PC-3 (cell line): ENCODE measurements around the gene RPL9. TPM values are rescaled to one million over a fixed set of nuclear protein-coding genes. Genes with fewer than 3 reads are reported as not detected.

ENCODE experiments used
- ATAC-seq: fragments of 200-7000 bp; cut with Tn5 transposase; 2 replicates; pipeline ENCODE4 v1.9.1; 2020; ENCODE audit warnings: mild to moderate bottlenecking, moderate library complexity
- BruUV-seq: library from RNA; stranded (reverse); fragments of 400-500 nt; replicated peaks from 2 replicates; lab custom pipeline; 2021; lab: Mats Ljungman, UMichigan
- CTCF ChIA-PET: fragments of 300-600 bp; sonication (Branson Sonifier 250); formaldehyde crosslinking; loops from one replicate; lab custom pipeline; 2022; ENCODE audit warnings: antibody characterized with exemption; lab: Charles Lee
- POLR2A ChIA-PET: fragments of 300-600 bp; sonication (Branson Sonifier 250); formaldehyde crosslinking; loops from one replicate; lab custom pipeline; 2022; ENCODE audit warnings: antibody characterized with exemption; ENCODE audit not compliant: unreplicated experiment; lab: Charles Lee
- DNase-seq: peaks from one replicate; pipeline ENCODE4 v3.0.0-alpha.2; 2015
- H2AFZ ChIP-seq: fragments of 300-600 bp; sonication (generic); 2 replicates; pipeline ENCODE4 v1.6.0; 2016; ENCODE audit warnings: antibody characterized with exemption, low read length
- H3F3A ChIP-seq: fragments of 300-600 bp; sonication (generic); one replicate; pipeline ENCODE4 v1.6.0; 2017; ENCODE audit warnings: antibody characterized with exemption, low read length, control low read depth, mild to moderate bottlenecking; ENCODE audit not compliant: unreplicated experiment
- H3K27ac ChIP-seq: fragments of 300-600 bp; sonication (generic); 2 replicates; pipeline ENCODE4 v1.5.1; 2016; ENCODE audit warnings: mild to moderate bottlenecking, low read length
- H3K27me3 ChIP-seq: fragments of 300-600 bp; sonication (generic); 2 replicates; pipeline ENCODE4 v1.6.1; 2016; ENCODE audit warnings: low read length, mixed read lengths
- H3K36me3 ChIP-seq: fragments of 300-600 bp; sonication (generic); 2 replicates; pipeline ENCODE4 v1.6.1; 2016; ENCODE audit warnings: low read depth, mixed run types, low read length, mixed read lengths
- H3K4me1 ChIP-seq: fragments of 300-600 bp; sonication (generic); 2 replicates; pipeline ENCODE4 v1.5.1; 2016; ENCODE audit warnings: low read length; ENCODE audit not compliant: insufficient read depth
- H3K4me2 ChIP-seq: fragments of 300-600 bp; sonication (generic); 2 replicates; pipeline ENCODE4 v1.6.0; 2016; ENCODE audit warnings: low read length
- H3K4me3 ChIP-seq: fragments of 300-600 bp; sonication (generic); 2 replicates; pipeline ENCODE4 v1.5.1; 2016; ENCODE audit warnings: mild to moderate bottlenecking, low read length, mixed read lengths
- H3K79me2 ChIP-seq: fragments of 300-600 bp; sonication (generic); 2 replicates; pipeline ENCODE4 v1.6.1; 2017; ENCODE audit warnings: low read length, mixed read lengths
- H3K9ac ChIP-seq: fragments of 300-600 bp; sonication (generic); 2 replicates; pipeline ENCODE4 v1.6.0; 2016; ENCODE audit warnings: mild to moderate bottlenecking, low read length
- H3K9me2 ChIP-seq: fragments of 300-600 bp; sonication (generic); replicated peaks from 2 replicates; pipeline ENCODE4 v1.6.1; 2016; ENCODE audit warnings: mixed run types, low read length, mixed read lengths
- H3K9me3 ChIP-seq: fragments of 300-600 bp; sonication (generic); 2 replicates; pipeline ENCODE4 v1.6.1; 2016; ENCODE audit warnings: low read length, mixed read lengths
- H4K20me1 ChIP-seq: fragments of 300-600 bp; sonication (generic); 2 replicates; pipeline ENCODE4 v1.6.1; 2016; ENCODE audit warnings: low read length, mixed read lengths
- CTCF ChIP-seq: fragments of 300-600 bp; sonication (generic); conservative IDR thresholded peaks from 2 replicates; pipeline ENCODE4 v1.5.1; 2017; ENCODE audit warnings: antibody characterized with exemption, low read depth, mild to moderate bottlenecking, low read length
- EZH2 ChIP-seq: fragments of 300-600 bp; sonication (generic); IDR thresholded peaks from one replicate; pipeline ENCODE4 v1.6.1; 2017; ENCODE audit warnings: antibody characterized with exemption, mild to moderate bottlenecking, low read length; ENCODE audit not compliant: unreplicated experiment
- EZH2phosphoT487 ChIP-seq: fragments of 300-600 bp; sonication (generic); IDR thresholded peaks from 2 replicates; pipeline ENCODE4 v1.6.1; 2018; ENCODE audit warnings: mild to moderate bottlenecking, antibody characterized with exemption, low read length, borderline replicate concordance
- intact Hi-C: fragments of 100-400 bp; cut with micrococcal nuclease; formaldehyde crosslinking; loops from 2 replicates; pipeline ENCODE4 v1.9.0; 2023
- total RNA-seq: library from RNA; depleted of rRNA; stranded (reverse); fragments of >200 nt; gene quantifications from 2 replicates; pipeline ENCODE4 v1.2.3, GENCODE V29; 2014

The RPL9 gene
- total RNA-seq, 1 experiment from 2014 or later: 1,298 TPM

- H3K36me3 ChIP-seq: peaks cover 13% of the 10 kb centered on the region
- intact Hi-C loops: no loop called here
- peak overlapping the region; percentile 88 for H3K27ac ChIP-seq
- H3K9ac ChIP-seq: peak overlapping the region; percentile 27; the same call in 1 of the 2 replicates
- peak overlapping the region; percentile 33; the same call in 1 of the 2 replicates for H2AFZ ChIP-seq
- no peaks in the 10 kb centered on the region for H3K27me3 ChIP-seq
- H3K9me3 ChIP-seq: no peaks in the 10 kb centered on the region
- no peak overlapping the region for H3K4me3 ChIP-seq
- no peaks in the 10 kb centered on the region for H3K79me2 ChIP-seq
- ChIA-PET POLR2A (interaction anchor here (0.5 to 1.0 kb wide), 2 partner anchors 32 to 474 kb away, joined by 3 to 4 read pairs; no protein-coding TSS in a partner anchor), CTCF (no interaction called here)
- peaks cover 10% of the 10 kb centered on the region for H3K4me1 ChIP-seq
- H3K9me2 ChIP-seq: no peaks in the 10 kb centered on the region
- BruUV-seq: no TSS peak
- DNase-seq (peak; percentile 87), ATAC-seq (peak; percentile 71)
- H3F3A ChIP-seq: no peaks in the 10 kb centered on the region
- H4K20me1 ChIP-seq: no peaks in the 10 kb centered on the region
- no peak for TF ChIP-seq CTCF
- no peak for TF ChIP-seq EZH2phosphoT487
- TF ChIP-seq EZH2: no peak
- H3K4me2 ChIP-seq: peak overlapping the region; percentile 73
These were observed 36.9 kb upstream of the RPL9 start for GRCh38 chr4:39495446-39496213.

- H3F3A ChIP-seq: no peaks in the 10 kb centered on the region
These were observed 35.6 kb upstream of the RPL9 start for GRCh38 chr4:39494354-39494753.

More at GRCh38 chr4:39494354-39494753, 35.6 kb upstream of the RPL9 start:
- Histone ChIP-seq H4K20me1 (no peaks in the 10 kb centered on the region), H3K36me3 (peaks cover 10% of the 10 kb centered on the region), H3K27me3 (no peaks in the 10 kb centered on the region), H3K27ac (no peak overlapping the region), H3K4me3 (no peak overlapping the region), H3K4me2 (no peak overlapping the region), H3K9me2 (no peaks in the 10 kb centered on the region), H2AFZ (no peak overlapping the region), H3K9me3 (no peaks in the 10 kb centered on the region), H3K4me1 (peaks cover 10% of the 10 kb centered on the region), H3K79me2 (no peaks in the 10 kb centered on the region), H3K9ac (no peak overlapping the region)
- ChIA-PET CTCF (no interaction called here), POLR2A (no interaction called here)
- BruUV-seq: no TSS peak
- ATAC-seq (no peak), DNase-seq (no peak)
- TF ChIP-seq CTCF (no peak), EZH2phosphoT487 (no peak), EZH2 (no peak)
- intact Hi-C loops: no loop called here
